Left cardiac atrium (tissue), 2 donors: Measurements from ENCODE around the gene OR51Q1. TPM values are rescaled to one million over a fixed set of nuclear protein-coding genes. Genes with fewer than 3 reads are reported as not detected.

Experiments used
- total RNA-seq, 2 donors: library from RNA; stranded (reverse); fragmentation: NEBNext Ultra II Directional; extraction: Animal tissue kit (Norgen Biotek cat#: 25700); gene quantifications; one replicate each; pipeline ENCODE4 v1.2.1, GENCODE V29; 2021
- donor health status: DM: no; HTN: yes; CAD: no; lungs with severe emphysema.
- donor health status: DM: yes; HTN: yes; CAD: no.

Gene OR51Q1
- total RNA-seq, 2 donors from 2014 or later, result not detected

Other genes with a start within 250 kb of the OR51Q1 start
- gene OR51V1, start 221.4 kb upstream of the OR51Q1 start, total RNA-seq, result not detected
- 100 to 1,000 TPM in 1 of 2 donors, 10 to 100 TPM in 1; 77.3 to 264 TPM for gene HBB, start 195.0 kb upstream of the OR51Q1 start, total RNA-seq
- gene HBD, start 187.6 kb upstream of the OR51Q1 start, total RNA-seq, result not detected
- gene HBG1, start 172.3 kb upstream of the OR51Q1 start, total RNA-seq, result not detected
- not detected for gene HBG2, start 167.3 kb upstream of the OR51Q1 start, total RNA-seq
- not detected for gene HBE1, start 152.2 kb upstream of the OR51Q1 start, total RNA-seq
- not detected for gene OR51B4, start 120.2 kb upstream of the OR51Q1 start, total RNA-seq
- gene OR51B2, start 97.8 kb upstream of the OR51Q1 start, total RNA-seq, result not detected
- gene OR51B5, start 78.6 kb upstream of the OR51Q1 start, total RNA-seq, result not detected
- not detected for gene OR51B6, start 70.6 kb upstream of the OR51Q1 start, total RNA-seq
- not detected for gene OR51M1, start 38.3 kb upstream of the OR51Q1 start, total RNA-seq
- not detected for gene OR51I1, start 19.4 kb downstream of the OR51Q1 start, total RNA-seq
- gene OR51I2, start 27.2 kb downstream of the OR51Q1 start, total RNA-seq, result not detected
- gene OR52D1, start 66.6 kb downstream of the OR51Q1 start, total RNA-seq, result not detected
- gene UBQLN3, start 87.8 kb downstream of the OR51Q1 start, total RNA-seq, result under 1 TPM; 0.13 to 0.15 TPM
- gene UBQLNL, start 94.6 kb downstream of the OR51Q1 start, total RNA-seq, result under 1 TPM; 0.12 to 0.16 TPM
- gene OR52H1, start 126.4 kb downstream of the OR51Q1 start, total RNA-seq, result not detected
- not detected for gene OR52B6, start 158.8 kb downstream of the OR51Q1 start, total RNA-seq
- gene TRIM6, start 174.5 kb downstream of the OR51Q1 start, total RNA-seq, result 1 to 10 TPM; 1.1 to 1.2 TPM
- gene TRIM34, start 202.9 kb downstream of the OR51Q1 start, total RNA-seq, result 1 to 10 TPM; 2.3 to 3.4 TPM